Neural crest cell (in vitro differentiated cells): ENCODE results near the gene TCERG1L. TPM values are rescaled to one million over a fixed set of nuclear protein-coding genes. Genes with fewer than 3 reads are reported as not detected.

Experiments
- DNase-seq: peaks from one replicate; pipeline ENCODE4 v3.0.0; 2021; ENCODE audit warnings: low read depth, mixed read lengths, low spot score
- H3K27ac Mint-ChIP-seq: one replicate; pipeline ENCODE4 v1.8.0; 2021; ENCODE audit warnings: mild to moderate bottlenecking, mixed read lengths; ENCODE audit not compliant: unreplicated experiment
- H3K27me3 Mint-ChIP-seq: 2 replicates; pipeline ENCODE4 v1.8.0; 2021; ENCODE audit warnings: low read depth, mild to moderate bottlenecking, mixed read lengths
- H3K36me3 Mint-ChIP-seq: 2 replicates; pipeline ENCODE4 v1.8.0; 2021; ENCODE audit warnings: low read depth, mild to moderate bottlenecking, mixed read lengths
- H3K4me1 Mint-ChIP-seq: 2 replicates; pipeline ENCODE4 v1.8.0; 2021; ENCODE audit warnings: mixed read lengths
- H3K4me3 Mint-ChIP-seq: one replicate; pipeline ENCODE4 v1.8.0; 2021; ENCODE audit warnings: mild to moderate bottlenecking, mixed read lengths
- H3K9me3 Mint-ChIP-seq: 2 replicates; pipeline ENCODE4 v1.8.0; 2021; ENCODE audit warnings: mixed read lengths
- long read RNA-seq: library from polyadenylated mRNA; unstranded; transcript quantifications from one replicate; pipeline ENCODE4 v2.0.0, GENCODE V29; 2020
- total RNA-seq: library from RNA; stranded (reverse); gene quantifications from 2 replicates; pipeline ENCODE4 v1.2.1, GENCODE V29; 2021
- TF ChIP-seq, protein P1 (sequence below): fragments of 200-600 bp; sonication (generic); conservative IDR thresholded peaks from 2 replicates; pipeline ENCODE4 v1.5.0; 2021; ENCODE audit warnings: antibody characterized with exemption, mild to moderate bottlenecking

TCERG1L gene, protein sequence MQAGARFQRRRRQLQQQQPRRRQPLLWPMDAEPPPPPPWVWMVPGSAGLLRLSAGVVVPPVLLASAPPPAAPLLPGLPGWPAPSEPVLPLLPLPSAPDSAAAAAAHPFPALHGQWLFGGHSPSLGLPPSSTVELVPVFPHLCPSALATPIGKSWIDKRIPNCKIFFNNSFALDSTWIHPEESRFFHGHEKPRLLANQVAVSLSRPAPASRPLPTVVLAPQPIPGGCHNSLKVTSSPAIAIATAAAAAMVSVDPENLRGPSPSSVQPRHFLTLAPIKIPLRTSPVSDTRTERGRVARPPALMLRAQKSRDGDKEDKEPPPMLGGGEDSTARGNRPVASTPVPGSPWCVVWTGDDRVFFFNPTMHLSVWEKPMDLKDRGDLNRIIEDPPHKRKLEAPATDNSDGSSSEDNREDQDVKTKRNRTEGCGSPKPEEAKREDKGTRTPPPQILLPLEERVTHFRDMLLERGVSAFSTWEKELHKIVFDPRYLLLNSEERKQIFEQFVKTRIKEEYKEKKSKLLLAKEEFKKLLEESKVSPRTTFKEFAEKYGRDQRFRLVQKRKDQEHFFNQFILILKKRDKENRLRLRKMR
- 0.71 and 0.96 TPM in 2 replicates for total RNA-seq
- long read RNA-seq, result 0 reads

DNA sequence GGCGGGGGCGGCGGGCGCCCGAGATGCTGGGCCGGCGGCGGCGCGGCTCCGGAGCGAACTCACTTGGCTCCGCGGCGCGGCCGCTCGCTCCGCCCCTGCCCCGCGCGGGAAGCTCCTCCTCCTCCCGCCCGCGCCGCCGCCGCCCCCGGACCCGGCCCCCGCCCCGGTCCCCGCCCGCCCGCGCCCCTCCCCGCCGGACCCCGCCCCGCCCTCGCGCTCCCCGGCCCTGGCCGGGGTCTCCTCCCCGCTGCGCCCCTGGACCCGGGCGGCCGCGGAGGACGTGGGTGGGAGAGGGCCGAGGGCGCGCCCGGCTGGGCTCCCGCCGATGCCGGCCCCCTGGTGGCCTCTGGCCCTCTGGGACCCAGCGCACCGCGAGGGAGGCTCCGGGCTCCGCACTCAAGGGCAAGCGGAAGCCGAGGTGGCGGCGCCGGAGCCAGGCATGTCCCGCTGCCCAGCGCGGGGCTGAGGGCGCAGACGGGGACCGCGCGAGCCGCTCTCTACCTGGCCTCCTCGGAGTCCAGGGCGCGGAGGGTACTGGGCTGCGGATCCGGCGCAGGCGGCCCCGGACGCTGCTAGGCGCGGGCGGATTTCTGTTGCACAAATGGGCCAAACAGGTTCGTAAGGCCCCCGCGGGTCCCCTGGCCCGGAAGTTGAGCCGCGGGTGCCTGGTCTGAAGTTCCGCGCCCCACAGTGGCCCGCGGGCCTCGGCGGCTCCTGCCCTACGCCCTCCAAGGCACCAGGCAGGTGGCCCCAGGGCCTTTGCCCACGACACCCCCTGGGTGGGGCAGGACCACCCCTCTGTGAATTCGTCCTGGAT lies at the start of gene TCERG1L:
TCERG1L (minus strand) TSS at position 61 of the 817 bp plus-strand sequence. CDS start 86 bp downstream, outside the sequence.
- TF ChIP-seq, protein P1, sequence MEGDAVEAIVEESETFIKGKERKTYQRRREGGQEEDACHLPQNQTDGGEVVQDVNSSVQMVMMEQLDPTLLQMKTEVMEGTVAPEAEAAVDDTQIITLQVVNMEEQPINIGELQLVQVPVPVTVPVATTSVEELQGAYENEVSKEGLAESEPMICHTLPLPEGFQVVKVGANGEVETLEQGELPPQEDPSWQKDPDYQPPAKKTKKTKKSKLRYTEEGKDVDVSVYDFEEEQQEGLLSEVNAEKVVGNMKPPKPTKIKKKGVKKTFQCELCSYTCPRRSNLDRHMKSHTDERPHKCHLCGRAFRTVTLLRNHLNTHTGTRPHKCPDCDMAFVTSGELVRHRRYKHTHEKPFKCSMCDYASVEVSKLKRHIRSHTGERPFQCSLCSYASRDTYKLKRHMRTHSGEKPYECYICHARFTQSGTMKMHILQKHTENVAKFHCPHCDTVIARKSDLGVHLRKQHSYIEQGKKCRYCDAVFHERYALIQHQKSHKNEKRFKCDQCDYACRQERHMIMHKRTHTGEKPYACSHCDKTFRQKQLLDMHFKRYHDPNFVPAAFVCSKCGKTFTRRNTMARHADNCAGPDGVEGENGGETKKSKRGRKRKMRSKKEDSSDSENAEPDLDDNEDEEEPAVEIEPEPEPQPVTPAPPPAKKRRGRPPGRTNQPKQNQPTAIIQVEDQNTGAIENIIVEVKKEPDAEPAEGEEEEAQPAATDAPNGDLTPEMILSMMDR, result no peak
- H3K4me1 Mint-ChIP-seq, result peaks cover 15% of the 10 kb centered on the region
- no peaks in the 10 kb centered on the region for H3K9me3 Mint-ChIP-seq

DNA sequence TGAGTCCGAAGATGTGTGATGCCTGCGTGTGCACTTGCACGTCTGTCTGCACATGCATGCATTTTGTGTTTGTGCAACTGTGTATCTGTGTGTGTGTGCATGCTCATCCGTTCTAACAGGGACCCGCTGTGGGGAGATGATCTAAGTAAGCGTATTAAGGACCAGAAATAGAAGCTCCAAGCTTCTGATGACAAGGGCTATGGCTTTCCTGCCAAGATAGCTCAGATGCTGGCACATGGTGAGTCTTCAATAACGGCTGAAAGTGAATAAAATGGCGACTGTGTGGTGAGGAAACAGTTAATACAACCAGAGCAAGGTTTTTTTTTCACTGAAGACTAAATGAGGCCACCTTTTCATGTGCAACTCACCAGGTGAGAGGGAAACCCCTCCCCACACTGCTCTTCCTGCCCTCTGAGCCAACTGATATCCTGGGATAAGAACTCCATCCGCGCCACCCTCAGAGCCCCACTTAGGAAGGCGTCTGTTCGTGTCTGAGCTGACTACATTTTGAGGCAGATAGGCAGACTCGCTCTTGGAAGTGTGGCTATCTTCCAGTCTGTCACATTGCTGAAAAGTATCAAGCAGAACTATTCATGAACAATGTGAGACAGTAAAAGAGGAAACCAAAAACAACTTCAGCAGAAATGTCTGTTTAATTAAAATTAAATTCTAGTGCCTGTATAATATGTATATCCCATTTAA lies 47.4 kb upstream of the TCERG1L start:
- no peak for DNase-seq
- H3K36me3 Mint-ChIP-seq, result no peaks in the 10 kb centered on the region
- H3K4me3 Mint-ChIP-seq, result no peak overlapping the region
- TF ChIP-seq, protein P1, result no peak
- H3K9me3 Mint-ChIP-seq, result no peaks in the 10 kb centered on the region
- H3K4me1 Mint-ChIP-seq, result no peaks in the 10 kb centered on the region
- H3K27me3 Mint-ChIP-seq, result peaks cover 41% of the 10 kb centered on the region
- H3K27ac Mint-ChIP-seq, result no peak overlapping the region

More for the DNA sequence above, at the start of gene TCERG1L:
- Mint-ChIP-seq H3K27ac (no peak within 1 kb of the TSS), H3K27me3 (peaks cover 55% of the 10 kb centered on the region), H3K36me3 (no peaks in the 10 kb centered on the region), H3K4me3 (peak within 1 kb of the TSS; percentile 83)
- DNase-seq, result peak; percentile 63

DNA sequence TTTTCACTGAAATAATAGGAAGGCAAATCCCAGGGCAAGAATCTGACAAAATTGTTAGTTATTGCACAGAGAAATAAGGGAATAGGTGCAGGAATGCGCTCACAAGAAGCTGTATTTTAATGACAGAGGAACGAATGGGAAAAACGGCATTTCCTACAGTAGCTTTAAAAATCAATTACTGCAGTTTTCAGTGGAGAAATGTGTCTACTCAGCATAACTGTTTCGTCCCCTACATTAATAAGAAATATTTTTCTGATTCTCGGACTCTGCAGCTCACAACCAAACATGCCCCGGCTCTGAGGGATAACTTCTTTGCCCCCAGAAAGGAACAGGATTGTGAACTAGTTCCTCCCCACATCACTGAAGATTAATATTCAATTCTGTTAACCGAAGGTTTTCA lies 44.9 kb upstream of the TCERG1L start:
- no peak for DNase-seq
- Mint-ChIP-seq H3K4me3 (no peak overlapping the region), H3K9me3 (no peaks in the 10 kb centered on the region), H3K4me1 (no peaks in the 10 kb centered on the region), H3K27ac (no peak overlapping the region), H3K36me3 (no peaks in the 10 kb centered on the region), H3K27me3 (peaks cover 32% of the 10 kb centered on the region)
- TF ChIP-seq, protein P1, result no peak

DNA sequence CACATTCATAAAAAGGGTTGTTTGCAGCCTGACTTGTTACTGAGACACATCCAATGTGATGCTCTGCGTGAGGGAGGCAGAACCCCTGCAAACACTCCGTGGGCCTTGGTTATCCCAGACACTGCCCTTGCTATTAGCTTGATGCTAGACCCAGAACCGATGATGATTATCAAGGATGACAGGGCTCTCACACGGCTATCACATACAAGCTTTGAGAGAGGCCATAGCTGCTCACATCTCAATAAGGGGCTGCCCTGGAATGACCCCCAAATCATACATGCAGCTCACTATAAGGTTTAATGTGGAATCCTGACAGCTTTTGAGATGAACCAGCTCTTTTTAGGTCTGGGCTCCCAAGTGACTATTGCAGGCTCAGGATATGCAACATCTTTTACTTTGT lies 44.4 kb upstream of the TCERG1L start:
- TF ChIP-seq, protein P1, result no peak
- DNase-seq, result no peak
- no peak overlapping the region for H3K4me3 Mint-ChIP-seq
- H3K36me3 Mint-ChIP-seq, result no peaks in the 10 kb centered on the region
- H3K9me3 Mint-ChIP-seq, result no peaks in the 10 kb centered on the region
- H3K27me3 Mint-ChIP-seq, result peaks cover 38% of the 10 kb centered on the region
- no peak overlapping the region for H3K27ac Mint-ChIP-seq
- peaks cover 1% of the 10 kb centered on the region for H3K4me1 Mint-ChIP-seq

DNA sequence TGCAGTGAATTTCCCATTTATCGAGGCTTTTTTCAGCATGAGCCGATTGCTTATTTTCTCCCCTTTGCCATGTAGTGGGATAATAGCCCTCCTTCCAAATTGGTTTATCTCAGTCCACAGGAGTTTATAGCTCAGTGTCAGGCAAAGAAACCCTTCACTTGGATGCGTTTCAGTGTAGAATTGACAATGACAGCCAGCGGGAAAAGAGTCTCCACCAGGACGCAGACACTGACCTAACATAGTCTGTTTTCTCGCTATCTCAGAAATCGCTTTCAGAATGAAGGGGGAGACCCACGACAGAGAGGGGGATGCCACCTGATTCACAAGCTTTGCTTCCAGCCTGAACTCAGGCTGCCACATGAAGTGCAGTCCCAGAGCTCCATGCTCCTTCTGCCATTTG lies 43.5 kb upstream of the TCERG1L start:
- no peak for DNase-seq
- no peaks in the 10 kb centered on the region for H3K9me3 Mint-ChIP-seq
- H3K27me3 Mint-ChIP-seq, result peaks cover 41% of the 10 kb centered on the region
- H3K27ac Mint-ChIP-seq, result no peak overlapping the region
- H3K4me3 Mint-ChIP-seq, result no peak overlapping the region
- TF ChIP-seq, protein P1, result no peak
- H3K4me1 Mint-ChIP-seq, result peaks cover 9% of the 10 kb centered on the region
- no peaks in the 10 kb centered on the region for H3K36me3 Mint-ChIP-seq
